ENCODE results near the gene CDRT4.

The CDRT4 gene

GRCh38 chr17:15469260-15469659, 1.8 kb upstream of the CDRT4 start:
- Histone ChIP-seq H3K4me2 (ENCODE audit: insufficient read depth, low read length) (no peak overlapping the region), H3K27me3 (ENCODE audit: insufficient read depth, low read length, poor library complexity) (no peaks in the 10 kb centered on the region), H3K4me3 (ENCODE audit: low read depth in 1 of 2, low read length in 2 of 2) (no peak overlapping the region), H3K79me2 (ENCODE audit: insufficient read depth, low read length) (no peaks in the 10 kb centered on the region), H3K36me3 (ENCODE audit: insufficient read depth, low read length) (no peaks in the 10 kb centered on the region), H3K9me3 (ENCODE audit: insufficient read depth, low read length, severe bottlenecking) (no peaks in the 10 kb centered on the region), H3K9ac (ENCODE audit: low read depth, low read length) (no peak overlapping the region), H3K27ac (ENCODE audit: low read length) (no peak overlapping the region), H2AFZ (ENCODE audit: low read depth, low read length) (no peak overlapping the region), H3K4me1 (ENCODE audit: insufficient read depth, low read length) (no peaks in the 10 kb centered on the region), H4K20me1 (ENCODE audit: insufficient read depth, low read length) (no peaks in the 10 kb centered on the region; the same call in none of the 2 replicates)
- ATAC-seq (ENCODE audit: insufficient read depth, low read depth) (no peak), DNase-seq (no peak)
- TF ChIP-seq EZH2 (IDR thresholded peaks at IDR 0.05; ENCODE audit: borderline replicate concordance, low read depth, low read length, severe bottlenecking) (no peak), CTCF (IDR thresholded peaks at IDR 0.05; ENCODE audit: borderline replicate concordance, extremely low read depth, low read length, poor library complexity, severe bottlenecking) (no peak)

- no peaks in the 10 kb centered on the region for H3K36me3 ChIP-seq (ENCODE audit: insufficient read depth, low read length)
- H3K4me2 ChIP-seq (ENCODE audit: insufficient read depth, low read length) = no peak overlapping the region
- DNase-seq (no peak), ATAC-seq (ENCODE audit: insufficient read depth, low read depth) (no peak)
- no peaks in the 10 kb centered on the region for H3K79me2 ChIP-seq (ENCODE audit: insufficient read depth, low read length)
- no peak overlapping the region for H3K4me3 ChIP-seq (ENCODE audit: low read depth in 1 of 2, low read length in 2 of 2)
- H3K27ac ChIP-seq (ENCODE audit: low read length) = no peak overlapping the region
- H3K9ac ChIP-seq (ENCODE audit: low read depth, low read length) = no peak overlapping the region
- H4K20me1 ChIP-seq (ENCODE audit: insufficient read depth, low read length) = no peaks in the 10 kb centered on the region; the same call in none of the 2 replicates
- H3K27me3 ChIP-seq (ENCODE audit: insufficient read depth, low read length, poor library complexity) = no peaks in the 10 kb centered on the region
- H2AFZ ChIP-seq (ENCODE audit: low read depth, low read length) = no peak overlapping the region
- H3K9me3 ChIP-seq (ENCODE audit: insufficient read depth, low read length, severe bottlenecking) = no peaks in the 10 kb centered on the region
- TF ChIP-seq CTCF (IDR thresholded peaks at IDR 0.05; ENCODE audit: borderline replicate concordance, extremely low read depth, low read length, poor library complexity, severe bottlenecking) (no peak), EZH2 (IDR thresholded peaks at IDR 0.05; ENCODE audit: borderline replicate concordance, low read depth, low read length, severe bottlenecking) (no peak)
- H3K4me1 ChIP-seq (ENCODE audit: insufficient read depth, low read length) = no peaks in the 10 kb centered on the region
Observed at GRCh38 chr17:15468126-15468525, 705 bp upstream of the CDRT4 start.

GRCh38 chr17:15466131-15466530, 1.3 kb downstream of the CDRT4 start:
- no peak for ATAC-seq (ENCODE audit: insufficient read depth, low read depth)
- H3K4me2 ChIP-seq (ENCODE audit: insufficient read depth, low read length) = no peak overlapping the region
- H3K27ac ChIP-seq (ENCODE audit: low read length) = no peak overlapping the region
- no peaks in the 10 kb centered on the region for H3K9me3 ChIP-seq (ENCODE audit: insufficient read depth, low read length, severe bottlenecking)
- no peaks in the 10 kb centered on the region for H3K79me2 ChIP-seq (ENCODE audit: insufficient read depth, low read length)
- TF ChIP-seq CTCF (IDR thresholded peaks at IDR 0.05; ENCODE audit: borderline replicate concordance, extremely low read depth, low read length, poor library complexity, severe bottlenecking) (no peak), EZH2 (IDR thresholded peaks at IDR 0.05; ENCODE audit: borderline replicate concordance, low read depth, low read length, severe bottlenecking) (no peak)
- no peaks in the 10 kb centered on the region for H3K4me1 ChIP-seq (ENCODE audit: insufficient read depth, low read length)
- no peaks in the 10 kb centered on the region for H3K36me3 ChIP-seq (ENCODE audit: insufficient read depth, low read length)
- H4K20me1 ChIP-seq (ENCODE audit: insufficient read depth, low read length) = no peaks in the 10 kb centered on the region; the same call in none of the 2 replicates
- no peaks in the 10 kb centered on the region for H3K27me3 ChIP-seq (ENCODE audit: insufficient read depth, low read length, poor library complexity)
- H3K9ac ChIP-seq (ENCODE audit: low read depth, low read length) = no peak overlapping the region
- H2AFZ ChIP-seq (ENCODE audit: low read depth, low read length) = no peak overlapping the region
- H3K4me3 ChIP-seq (ENCODE audit: low read depth in 1 of 2, low read length in 2 of 2) = no peak overlapping the region
- no peak for DNase-seq

Data from DND-41 (cell line).